ENCODE data around the gene YIPF2. TPM values are rescaled to one million over a fixed set of nuclear protein-coding genes. Genes with fewer than 3 reads are reported as not detected.

Gene YIPF2
- total and polyA plus RNA-seq, 10 of the 15 experiments (the other 5 are each of a cell fraction or from before 2014, with no cell fraction given): 0.92 to 38.9 (median 17.6) TPM

DNA sequence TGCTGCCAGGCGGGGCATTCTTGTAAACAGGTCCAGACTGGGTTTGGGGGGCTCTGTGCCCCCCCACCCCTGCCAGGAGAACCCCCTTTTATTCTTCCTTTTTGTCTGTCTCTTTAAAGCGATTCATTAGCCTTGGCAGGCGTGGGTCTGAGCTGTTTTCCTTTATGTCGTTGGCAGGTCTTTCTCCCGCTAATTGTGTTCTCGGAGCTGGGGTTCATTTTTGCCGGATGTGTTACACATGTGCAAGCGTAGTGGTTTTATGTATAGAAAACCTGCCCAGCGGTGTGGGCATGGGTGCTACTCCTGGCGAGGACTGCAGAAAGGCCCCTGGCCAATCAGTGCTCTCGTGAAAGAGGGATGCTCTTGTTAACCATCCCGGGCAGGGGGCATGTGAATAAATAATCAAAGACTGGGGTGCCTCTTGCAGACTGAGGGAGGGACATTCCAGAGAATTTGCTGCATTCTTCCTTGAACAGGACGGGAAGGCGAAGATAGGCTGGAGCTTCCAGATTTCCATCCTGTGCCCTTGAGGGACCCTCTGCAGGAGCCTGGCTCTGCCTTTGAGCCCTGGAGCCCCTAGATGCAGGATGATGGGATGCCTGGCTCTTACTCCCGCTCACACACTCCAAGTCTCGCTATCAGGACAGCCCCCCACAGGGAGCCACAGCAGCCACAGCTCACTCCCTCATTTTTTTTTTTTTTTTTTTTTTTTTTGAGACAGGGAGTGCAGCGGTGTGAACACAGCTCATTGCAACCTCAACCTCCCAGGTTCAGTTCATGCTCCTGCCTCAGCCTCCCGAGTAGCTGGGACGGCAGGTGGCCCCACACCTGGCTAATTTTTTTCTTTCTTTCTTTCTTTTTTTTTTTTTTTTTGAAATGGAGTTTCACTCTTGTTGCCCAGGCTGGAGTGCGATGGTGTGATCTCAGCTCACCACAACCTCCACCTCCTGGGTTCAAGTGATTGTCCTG is 43.0 kb downstream of the YIPF2 start:
- H3K9me3 ChIP-seq (replicated peaks; ENCODE audit: control insufficient read depth, insufficient read depth, low read length): no peaks in the 10 kb centered on the region
- 90% methylated on average over 18 of the region's 20 CpGs for WGBS (ENCODE audit: insufficient coverage, insufficient replicate concordance, low lambda C conversion rate, missing lambda C conversion rate)
- intact Hi-C loops (cut with micrococcal nuclease; ENCODE audit: unreplicated experiment) (no loop called here), in situ Hi-C loops (cut with MboI) (no loop called here)
- ChIA-PET CTCF (no interaction called here), RAD21 (ENCODE audit: unreplicated experiment) (interaction anchor here (0.7 kb wide), 1 partner anchor 454 kb away, joined by 3 read pairs; no protein-coding TSS in a partner anchor), SMC1A (ENCODE audit: uncharacterized antibody, unreplicated experiment) (interaction anchor here (0.6 to 2.0 kb wide), 3 partner anchors 8 to 57 kb away, joined by 3 to 7 read pairs (median 5); no protein-coding TSS in a partner anchor), POLR2A (interaction anchor here (0.7 kb wide), 2 partner anchors 22 to 50 kb away, joined by 3 to 7 read pairs; no protein-coding TSS in a partner anchor)
- no peaks in the 10 kb centered on the region for H3K27me3 ChIP-seq (replicated peaks in 1 of 2; ENCODE audit: control insufficient read depth in 2 of 2, insufficient read depth in 2 of 2, low read length in 1 of 2)
- H3K9ac ChIP-seq (ENCODE audit: control insufficient read depth, insufficient read depth, low read length): no peak overlapping the region
- FAIRE-seq (no peak), DNase-seq (ENCODE audit: low read depth, low spot score) (no peak), ATAC-seq (no peak)
- peaks cover 20% of the 10 kb centered on the region for H3K4me1 ChIP-seq (ENCODE audit: control insufficient read depth, insufficient read depth, low read length)
- peaks cover 63% of the 10 kb centered on the region for H3K79me2 ChIP-seq (ENCODE audit: control insufficient read depth, insufficient read depth, low read length)
- peaks cover 4 to 19% of the 10 kb centered on the region in 2 experiments; a peak in 3 of 4 replicates for H3K36me3 ChIP-seq (ENCODE audit: control insufficient read depth in 2 of 2, insufficient read depth in 2 of 2, low read length in 1 of 2)
- BruUV-seq (replicated peaks): no TSS peak
- peaks cover 4% of the 10 kb centered on the region; the same call in 1 of the 2 replicates for H4K20me1 ChIP-seq (ENCODE audit: control insufficient read depth, insufficient read depth)
- H3K27ac ChIP-seq (ENCODE audit: control insufficient read depth, insufficient read depth): no peak overlapping the region
- no peak overlapping the region for H3K4me3 ChIP-seq
- no peak overlapping the region for H3K4me2 ChIP-seq (ENCODE audit: control insufficient read depth, insufficient read depth)
- no peak overlapping the region for H2AFZ ChIP-seq (ENCODE audit: control insufficient read depth, low read depth, low read length)
- TF ChIP-seq, protein P1, sequence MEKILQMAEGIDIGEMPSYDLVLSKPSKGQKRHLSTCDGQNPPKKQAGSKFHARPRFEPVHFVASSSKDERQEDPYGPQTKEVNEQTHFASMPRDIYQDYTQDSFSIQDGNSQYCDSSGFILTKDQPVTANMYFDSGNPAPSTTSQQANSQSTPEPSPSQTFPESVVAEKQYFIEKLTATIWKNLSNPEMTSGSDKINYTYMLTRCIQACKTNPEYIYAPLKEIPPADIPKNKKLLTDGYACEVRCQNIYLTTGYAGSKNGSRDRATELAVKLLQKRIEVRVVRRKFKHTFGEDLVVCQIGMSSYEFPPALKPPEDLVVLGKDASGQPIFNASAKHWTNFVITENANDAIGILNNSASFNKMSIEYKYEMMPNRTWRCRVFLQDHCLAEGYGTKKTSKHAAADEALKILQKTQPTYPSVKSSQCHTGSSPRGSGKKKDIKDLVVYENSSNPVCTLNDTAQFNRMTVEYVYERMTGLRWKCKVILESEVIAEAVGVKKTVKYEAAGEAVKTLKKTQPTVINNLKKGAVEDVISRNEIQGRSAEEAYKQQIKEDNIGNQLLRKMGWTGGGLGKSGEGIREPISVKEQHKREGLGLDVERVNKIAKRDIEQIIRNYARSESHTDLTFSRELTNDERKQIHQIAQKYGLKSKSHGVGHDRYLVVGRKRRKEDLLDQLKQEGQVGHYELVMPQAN (conservative IDR thresholded peaks at IDR 0.05): no peak
- TF ChIP-seq MEF2B (IDR thresholded peaks at IDR 0.05; ENCODE audit: partially characterized antibody, poor library complexity, severe bottlenecking) (no peak), MYC (IDR thresholded peaks at IDR 0.05; ENCODE audit: insufficient read depth, insufficient read length, insufficient replicate concordance, low read length, severe bottlenecking) (no peak), NFYA (IDR thresholded peaks at IDR 0.05; ENCODE audit: borderline replicate concordance, low read depth, low read length) (no peak), TAF1 (IDR thresholded peaks at IDR 0.05; ENCODE audit: borderline replicate concordance, low read depth, low read length) (no peak), RCOR1 (conservative IDR thresholded peaks at IDR 0.05; ENCODE audit: low read depth, low read length) (no peak), ASH2L (IDR thresholded peaks at IDR 0.05; ENCODE audit: borderline replicate concordance, low read depth) (no peak), ZBTB4 (CRISPR knock-in tag; IDR thresholded peaks at IDR 0.05) (no peak), ZBTB40 (IDR thresholded peaks at IDR 0.05; ENCODE audit: borderline replicate concordance) (no peak), SREBF1 (IDR thresholded peaks at IDR 0.05; ENCODE audit: low read length) (no peak), MTA2 (IDR thresholded peaks at IDR 0.05; ENCODE audit: low read depth) (no peak), SUZ12 (IDR thresholded peaks at IDR 0.05; ENCODE audit: unreplicated experiment) (no peak)
